GM21528 (cell line): ENCODE measurements around the gene PIP5KL1.

ENCODE experiments used
- ATAC-seq: cut with Tn5 transposase; IDR thresholded peaks from one replicate; pipeline ENCODE4 v1.9.1; 2021; ENCODE audit warnings: mild to moderate bottlenecking, moderate library complexity; ENCODE audit not compliant: unreplicated experiment, low FRiP score

PIP5KL1 gene

DNA sequence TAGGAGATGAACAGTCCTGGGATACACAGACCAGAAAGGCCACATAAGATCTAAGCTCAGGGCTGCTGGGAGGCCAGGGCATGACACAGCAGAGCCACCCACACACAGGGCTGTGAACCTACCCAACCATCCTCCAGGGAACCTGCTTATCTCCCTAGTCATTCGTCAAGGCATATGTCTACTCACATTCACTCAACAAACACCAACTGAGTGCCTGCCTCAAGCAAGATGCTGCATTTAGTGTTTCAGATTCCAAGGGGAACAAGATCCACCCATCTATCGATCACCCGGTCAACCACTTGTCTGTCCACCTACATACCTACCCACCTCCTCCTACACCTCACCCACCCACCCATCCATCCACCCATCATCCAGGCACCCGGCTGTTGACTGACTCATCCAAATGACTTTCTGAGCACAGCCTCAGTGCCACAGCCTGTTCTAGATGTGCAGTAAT lies 5.2 kb upstream of the PIP5KL1 start:
- no peak for ATAC-seq

DNA sequence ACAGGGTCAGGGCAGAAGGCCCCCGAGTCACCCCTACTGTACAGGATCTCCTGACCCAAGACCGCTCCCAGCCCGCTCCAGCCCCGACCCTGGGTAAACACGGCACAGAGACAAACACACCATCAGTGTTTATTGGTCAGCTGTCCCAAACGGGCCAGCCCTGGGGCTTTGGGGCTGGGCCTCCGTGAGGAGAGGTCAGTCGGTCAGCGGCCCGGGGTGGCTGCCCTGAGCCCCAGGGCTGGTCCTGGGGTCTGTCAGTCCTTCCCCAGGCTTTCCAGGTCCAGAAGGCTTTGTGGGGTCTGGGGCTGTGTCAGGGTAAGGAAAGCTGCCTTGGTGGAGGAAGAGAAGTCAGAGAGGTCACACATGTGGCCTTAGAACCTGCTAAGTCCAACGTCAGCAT lies 4.4 kb upstream of the PIP5KL1 start:
- no peak for ATAC-seq

DNA sequence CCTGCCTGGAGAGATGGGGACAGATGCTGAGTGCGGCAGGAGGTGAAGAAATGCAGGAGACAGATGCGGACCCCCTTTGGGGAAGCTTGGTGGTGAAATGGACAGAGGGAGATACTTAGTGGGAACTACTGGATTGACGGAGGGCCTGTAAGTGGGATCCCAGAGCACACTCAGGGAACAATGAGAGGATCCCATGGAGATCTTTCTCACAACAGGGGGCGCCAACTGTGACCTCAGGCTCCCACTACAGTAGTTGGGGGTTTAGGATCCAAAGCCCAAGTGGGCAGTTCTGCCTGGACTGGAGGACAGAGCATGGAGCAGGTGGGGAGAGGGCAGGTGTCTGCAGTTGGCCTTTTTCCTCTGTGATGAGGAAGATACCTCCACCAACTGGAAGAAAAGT lies 3.7 kb upstream of the PIP5KL1 start:
- ATAC-seq = no peak

DNA sequence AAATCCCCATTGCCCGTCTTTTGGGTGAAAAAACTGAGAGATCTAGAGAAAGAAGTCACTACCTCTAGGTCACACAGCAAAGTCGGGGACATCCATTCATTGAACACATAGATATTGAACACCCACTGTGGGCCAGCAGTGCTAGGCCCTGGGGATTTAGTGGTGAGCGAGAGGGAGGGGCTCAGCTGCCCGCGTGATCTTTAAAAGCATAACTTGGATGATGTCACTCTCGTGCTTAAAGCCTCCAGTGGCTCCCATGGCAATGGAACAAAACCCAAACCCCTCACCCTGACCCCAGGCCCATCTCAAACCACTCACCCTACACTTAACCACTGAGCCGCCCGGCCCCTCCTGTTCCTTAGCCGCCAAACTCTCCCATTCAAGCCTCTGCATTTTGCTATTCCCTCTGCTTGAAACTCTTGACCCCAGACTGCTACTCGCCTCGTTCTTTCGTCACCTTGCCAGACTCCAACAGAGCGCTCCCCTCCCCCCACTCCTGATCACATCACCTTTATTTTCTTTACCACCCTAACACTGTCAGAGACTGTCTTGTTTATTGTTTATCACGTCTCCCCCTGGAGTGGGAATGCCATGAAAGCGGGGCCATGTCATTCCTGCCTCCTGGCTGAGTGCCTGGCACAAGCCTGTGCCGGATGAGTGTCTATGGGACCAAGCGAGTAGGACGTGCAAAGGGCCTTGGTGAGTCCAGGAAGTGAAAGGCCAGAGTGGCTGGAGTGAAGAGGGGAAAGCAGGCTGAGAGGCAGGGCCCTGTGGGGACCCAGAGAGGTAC lies 710 bp upstream of the PIP5KL1 start:
- peak; percentile 28 for ATAC-seq

DNA sequence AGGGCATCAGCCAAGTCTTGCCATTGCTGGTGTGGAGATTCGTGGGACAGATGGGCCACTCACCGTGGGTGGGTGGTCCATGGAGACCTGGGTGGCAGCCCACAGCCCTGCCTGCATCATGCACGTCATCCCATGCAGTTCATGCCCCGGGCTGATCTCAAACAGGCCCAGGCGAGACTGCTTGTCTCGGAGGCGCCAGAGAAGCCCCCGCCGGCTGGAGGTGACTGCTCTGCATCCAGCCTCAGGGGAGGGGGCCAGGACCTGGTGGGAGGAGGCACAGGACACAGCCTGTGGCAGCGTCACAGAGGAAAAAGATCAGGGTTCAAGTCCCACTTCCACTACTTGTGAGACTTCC lies 975 bp downstream of the PIP5KL1 start:
- no peak for ATAC-seq

DNA sequence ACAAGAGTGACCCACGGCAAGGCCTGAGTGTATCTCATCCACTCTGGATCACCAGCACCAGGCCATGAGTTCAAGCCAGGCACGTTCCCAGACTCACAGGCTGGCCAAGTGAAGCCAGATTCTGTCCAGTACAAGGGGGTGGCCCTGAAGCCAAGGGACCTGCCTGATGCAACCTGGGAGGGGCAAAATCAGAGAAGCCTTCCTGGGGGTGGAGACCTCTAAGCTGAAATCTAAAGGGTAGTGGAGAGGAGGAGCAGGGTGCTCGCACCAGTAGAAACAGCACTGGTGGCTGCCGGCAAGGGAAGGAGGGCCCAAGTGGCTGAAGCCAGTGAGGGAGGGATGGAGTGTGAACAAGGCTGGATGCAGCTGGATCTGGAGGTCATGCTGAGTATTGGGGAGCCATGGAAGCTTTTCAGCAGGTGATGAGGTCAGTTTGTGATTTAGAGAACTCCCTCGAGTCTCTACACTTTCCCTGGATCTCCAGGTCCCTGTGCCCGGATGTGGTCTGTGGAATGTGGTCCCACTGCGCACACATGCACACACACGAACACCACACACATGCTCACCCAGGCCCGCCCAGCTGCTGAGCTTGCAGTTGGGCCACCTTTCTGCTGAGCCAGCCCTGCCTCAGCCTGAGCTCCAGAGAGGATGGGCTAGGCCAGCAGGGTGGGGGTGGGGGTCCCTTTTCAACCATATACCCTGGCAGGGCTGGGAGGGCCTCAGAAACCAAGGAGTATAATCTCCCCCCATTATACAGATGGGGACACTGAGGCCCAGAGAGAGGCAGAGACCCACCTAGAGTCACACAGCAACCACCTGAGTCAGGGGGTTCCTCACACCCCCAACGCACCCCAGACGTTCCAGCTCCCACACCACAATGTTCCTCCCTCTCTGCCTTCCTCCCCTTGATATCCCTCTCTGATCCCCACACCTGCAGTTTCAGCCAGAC lies 1.6 kb downstream of the PIP5KL1 start:
- ATAC-seq = no peak

DNA sequence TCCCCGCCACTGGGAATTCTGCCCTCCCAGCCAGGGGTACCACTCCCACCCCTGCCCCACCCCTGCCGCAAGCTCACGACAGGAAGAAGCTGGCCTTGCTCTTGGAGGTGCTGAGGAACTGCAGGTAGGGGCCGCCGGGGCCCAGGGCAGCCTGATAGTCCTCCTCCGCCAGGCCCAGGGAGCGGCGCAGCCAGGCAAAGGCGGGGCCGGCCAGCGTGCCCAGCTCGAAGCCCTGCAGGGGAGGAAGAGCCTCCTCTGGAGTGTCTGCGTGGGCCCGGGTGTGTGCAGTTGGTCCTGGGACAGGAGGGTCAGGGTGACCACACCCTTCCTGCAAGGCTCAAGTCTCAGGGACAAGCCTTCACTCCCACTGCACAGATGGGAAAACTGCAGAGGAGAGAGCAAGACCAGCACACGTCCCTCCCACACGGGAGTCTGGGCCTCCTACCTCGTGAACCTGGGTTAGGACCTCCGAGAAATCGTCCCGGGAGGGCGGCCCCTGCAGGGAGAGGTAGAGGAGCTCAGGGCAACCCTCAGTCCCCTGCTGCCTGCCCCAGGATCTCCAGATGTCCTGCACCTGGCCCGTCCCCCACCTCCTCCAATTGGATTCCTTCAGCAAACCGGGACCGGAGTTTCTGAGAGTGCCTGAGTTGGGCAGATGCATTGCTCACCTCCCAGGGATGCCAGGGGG lies 2.4 kb downstream of the PIP5KL1 start:
- no peak for ATAC-seq

DNA sequence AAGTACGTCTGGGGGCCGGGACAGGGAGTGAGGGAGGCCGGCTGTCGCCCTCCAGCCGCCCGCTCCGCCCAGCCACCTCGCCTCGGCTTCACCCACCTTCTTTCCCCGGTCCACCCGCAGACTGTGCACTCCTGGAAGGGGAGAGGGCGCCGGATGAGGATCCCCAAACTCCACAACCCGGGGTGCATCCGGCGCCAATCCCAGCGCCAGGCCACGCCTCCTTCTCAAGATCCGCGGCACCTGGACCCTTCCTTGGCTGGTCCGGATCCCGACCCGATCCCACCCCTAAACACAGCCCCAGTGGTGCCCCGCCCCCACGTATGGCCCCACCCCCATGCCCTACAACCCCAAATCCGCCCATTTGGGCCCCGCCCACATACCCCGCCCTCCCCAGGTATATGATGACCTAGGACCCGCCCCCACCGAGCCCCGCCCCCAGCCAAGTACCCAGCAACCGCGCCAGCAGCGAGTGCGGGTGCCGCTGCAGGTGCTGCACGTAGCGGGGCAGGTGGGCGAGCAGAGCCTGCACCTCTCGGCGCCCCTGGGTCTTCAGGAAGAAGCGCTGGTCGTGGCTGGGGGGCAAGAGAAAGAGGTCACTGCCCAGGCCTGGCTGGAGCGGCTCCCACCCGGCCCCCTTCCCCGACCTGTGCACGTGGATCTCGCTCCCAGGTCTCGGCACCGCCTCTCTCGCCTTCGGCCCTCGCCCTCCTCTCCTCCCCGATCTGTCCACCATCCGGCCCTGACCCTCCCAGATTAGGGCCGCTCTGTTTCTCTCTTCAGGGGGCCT lies 3.2 kb downstream of the PIP5KL1 start:
- no peak for ATAC-seq

DNA sequence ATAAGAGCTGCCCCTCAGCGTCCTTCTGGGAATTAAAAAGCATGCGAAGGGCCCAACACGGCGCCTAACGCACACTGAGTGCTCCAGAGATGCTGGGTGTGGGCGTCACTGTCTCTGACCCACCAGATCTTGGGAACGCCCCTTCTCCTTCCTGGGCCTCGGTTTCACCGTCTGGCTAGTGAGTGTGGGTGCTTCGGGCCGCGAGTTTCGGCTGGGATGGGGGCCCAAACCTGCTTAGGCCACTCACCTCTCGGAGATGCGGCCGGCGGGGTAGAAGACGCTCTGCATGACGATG lies 3.7 kb downstream of the PIP5KL1 start:
- ATAC-seq = no peak

DNA sequence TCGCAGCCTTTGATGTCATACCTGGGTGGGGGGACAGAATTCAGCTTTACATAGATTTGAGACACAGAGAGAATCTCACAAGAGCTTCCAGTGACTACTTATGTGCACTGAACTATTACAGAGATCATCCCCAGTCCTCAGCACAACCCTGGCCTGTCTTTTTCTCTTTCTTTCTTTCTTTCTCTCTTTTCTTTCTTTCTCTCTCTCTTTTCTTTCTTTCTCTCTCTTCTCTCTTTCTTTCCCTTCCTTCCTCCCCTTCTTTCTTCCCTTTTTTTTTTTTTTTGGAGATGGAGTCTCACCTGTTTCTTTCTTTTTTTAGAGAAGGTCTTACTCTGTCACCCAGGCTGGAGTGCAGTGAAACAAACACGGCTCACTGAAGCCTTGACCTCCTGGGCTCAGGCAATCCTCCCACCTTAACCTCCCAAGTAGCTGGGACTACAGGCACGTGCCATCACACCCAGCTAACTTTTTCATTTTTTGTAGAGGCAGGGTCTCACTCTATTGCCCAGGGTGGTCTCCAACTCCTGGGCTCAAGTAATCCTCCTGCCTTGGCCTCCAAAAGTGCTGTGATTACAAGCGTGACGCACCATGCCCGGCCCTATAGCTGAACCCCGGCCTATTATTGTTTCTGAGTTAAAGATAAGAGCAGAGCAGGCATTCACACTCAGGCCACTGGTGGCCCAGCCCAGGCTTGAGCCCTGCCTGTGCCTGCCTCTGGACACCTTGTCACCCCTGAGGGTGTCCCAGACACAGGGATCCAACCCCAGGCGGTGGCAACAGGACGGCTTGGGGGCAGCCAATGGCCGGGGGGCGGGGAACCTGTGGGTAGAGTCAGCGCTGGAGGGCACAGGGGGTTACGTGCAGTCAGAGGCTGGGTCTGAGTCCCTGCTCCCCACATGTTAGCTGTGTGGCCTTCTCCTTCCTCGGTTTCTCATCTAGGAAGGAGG lies 4.3 kb downstream of the PIP5KL1 start:
- no peak for ATAC-seq

DNA sequence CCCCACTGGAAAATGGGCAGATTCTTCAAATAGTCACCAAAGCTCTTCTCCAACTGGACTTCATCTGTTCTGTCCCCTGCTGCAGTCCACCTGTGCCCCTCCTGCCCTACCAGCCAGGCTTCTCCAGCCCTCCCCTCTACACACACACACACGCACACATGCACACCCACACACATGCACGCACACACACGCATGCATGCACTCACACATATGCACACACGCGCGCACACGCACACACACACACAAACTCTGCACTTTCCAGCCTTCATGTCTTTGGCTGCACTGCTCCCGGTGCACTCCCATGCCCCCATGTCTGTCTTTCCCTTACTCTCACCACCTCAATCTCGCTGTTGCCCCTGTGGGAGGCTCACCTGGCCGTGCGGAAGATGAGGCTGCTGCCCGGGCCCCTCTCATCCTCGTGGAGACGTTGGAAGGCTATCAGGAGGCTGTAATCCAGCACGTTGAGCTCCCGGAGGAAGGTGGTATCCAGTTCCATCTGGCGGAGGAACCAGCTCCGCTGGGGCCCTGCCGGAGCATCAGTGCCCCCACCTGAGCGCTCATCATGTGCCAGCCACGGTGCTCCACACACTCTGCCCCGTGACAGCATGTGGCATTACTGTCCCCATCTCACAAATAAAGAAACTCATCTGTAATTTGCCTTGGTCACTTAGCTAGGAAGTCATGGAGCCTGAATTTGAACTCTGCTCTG lies 5.7 kb downstream of the PIP5KL1 start:
- ATAC-seq = no peak

DNA sequence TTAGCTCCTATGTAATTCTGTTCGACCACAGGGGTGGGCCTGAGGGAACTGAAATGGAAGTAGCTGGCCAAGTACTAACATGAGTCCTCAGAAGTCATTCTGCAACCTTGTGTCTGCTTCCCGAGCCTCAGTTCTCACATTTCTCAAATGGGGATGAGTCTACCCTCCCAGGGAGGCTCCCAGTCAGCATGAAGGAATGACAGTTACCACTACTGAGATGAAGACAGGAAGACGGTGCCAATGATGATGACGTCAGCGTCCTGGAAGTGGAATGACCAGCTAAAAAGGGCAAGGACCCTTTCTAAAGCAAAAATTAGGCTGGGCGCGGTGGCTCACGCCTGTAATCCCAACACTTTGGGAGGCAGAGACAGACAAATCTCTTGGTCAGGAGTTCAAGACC lies 6.8 kb downstream of the PIP5KL1 start:
- ATAC-seq = no peak

DNA sequence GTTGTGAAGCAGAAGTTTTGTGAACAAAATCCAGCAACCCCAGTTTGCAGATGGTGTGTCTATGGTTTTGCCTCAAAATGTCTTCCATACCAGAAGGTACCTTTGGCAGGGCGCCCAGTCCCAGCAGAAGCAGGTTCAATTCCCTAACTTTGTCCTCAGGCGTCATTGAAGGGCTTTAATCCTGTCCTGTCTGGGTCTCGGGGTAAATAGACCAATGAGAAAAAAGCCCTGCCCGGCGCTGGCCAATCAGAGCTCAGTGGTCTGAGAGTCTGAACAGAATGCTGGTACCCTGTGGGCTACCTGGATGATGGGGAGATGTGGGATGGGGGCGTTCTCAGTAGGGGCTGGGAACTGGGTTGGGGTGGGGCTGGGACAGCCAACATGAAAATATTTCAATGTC lies 7.5 kb downstream of the PIP5KL1 start:
- ATAC-seq = no peak

DNA sequence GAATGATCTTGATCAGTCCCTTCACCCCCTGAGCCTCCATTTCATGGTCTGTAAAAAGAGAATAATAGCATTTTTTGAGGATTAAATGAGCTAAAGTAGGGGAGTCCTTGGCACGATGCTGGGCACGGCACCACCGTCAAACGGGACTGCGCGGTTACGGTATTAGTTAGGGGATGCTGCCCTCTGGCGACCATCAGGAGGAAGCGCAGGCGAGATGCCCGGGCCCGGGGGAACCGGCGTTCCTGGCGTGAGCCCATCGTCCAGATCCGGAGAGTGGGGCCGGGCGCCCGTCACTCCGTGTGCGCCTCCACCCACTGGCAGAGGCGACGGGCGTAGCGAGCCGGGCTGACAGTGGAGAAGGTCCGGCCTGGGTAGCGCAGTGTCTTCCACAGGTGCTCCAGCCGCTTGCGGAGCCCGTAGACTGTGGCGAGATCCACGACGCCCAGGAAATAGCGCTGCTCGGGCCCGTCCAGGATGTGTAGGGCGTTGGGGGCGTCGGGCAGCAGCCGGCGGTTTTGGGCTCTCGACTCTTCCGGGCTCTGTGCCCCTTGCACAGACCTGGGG lies 8.9 kb downstream of the PIP5KL1 start:
- no peak for ATAC-seq

DNA sequence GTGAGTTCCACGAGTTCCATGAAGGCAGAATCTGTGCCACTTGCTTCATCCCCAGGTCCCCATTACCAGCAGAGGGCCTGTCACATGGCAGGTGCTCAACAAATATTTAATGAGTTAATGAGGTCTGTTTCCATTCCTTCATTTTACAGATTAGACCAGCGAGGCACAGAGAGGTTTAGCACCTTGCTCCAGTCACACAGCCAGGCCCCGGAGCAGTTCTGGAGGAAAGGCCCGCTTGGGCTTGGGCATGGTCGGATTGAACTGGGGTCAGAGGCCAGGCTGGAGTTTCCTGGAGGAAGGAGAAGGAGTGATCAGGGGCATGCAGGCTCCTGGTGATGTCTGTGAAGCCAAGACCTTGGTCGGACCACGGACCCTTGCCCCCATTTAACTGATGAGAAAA lies 9.8 kb downstream of the PIP5KL1 start:
- ATAC-seq = no peak

DNA sequence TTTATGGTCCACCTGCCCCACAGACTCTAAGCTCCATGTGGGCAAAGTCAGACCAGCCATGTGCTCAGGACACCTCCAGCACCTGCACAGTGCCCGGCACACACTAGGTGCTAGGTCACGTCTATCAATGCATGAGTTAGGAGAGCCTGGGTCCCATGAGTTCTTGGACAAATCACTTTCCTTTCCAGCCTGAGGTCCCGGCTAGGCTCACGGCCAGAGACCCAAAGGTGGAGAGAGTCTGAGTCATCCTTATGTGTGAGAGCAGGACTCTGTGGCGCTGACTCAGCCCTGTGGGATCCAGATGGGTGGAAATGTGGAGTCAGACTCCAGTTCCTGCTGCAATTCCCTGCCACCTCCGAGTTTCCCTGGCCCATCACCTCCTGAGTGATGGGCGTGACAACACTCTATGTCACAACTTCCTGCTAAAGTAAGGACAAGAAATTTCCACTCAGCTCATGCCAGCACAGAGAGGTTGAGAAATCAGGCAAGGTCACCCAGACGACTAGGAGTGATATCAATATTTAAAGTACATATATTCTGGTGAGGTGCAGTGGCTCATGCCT lies 11.2 kb downstream of the PIP5KL1 start:
- no peak for ATAC-seq

DNA sequence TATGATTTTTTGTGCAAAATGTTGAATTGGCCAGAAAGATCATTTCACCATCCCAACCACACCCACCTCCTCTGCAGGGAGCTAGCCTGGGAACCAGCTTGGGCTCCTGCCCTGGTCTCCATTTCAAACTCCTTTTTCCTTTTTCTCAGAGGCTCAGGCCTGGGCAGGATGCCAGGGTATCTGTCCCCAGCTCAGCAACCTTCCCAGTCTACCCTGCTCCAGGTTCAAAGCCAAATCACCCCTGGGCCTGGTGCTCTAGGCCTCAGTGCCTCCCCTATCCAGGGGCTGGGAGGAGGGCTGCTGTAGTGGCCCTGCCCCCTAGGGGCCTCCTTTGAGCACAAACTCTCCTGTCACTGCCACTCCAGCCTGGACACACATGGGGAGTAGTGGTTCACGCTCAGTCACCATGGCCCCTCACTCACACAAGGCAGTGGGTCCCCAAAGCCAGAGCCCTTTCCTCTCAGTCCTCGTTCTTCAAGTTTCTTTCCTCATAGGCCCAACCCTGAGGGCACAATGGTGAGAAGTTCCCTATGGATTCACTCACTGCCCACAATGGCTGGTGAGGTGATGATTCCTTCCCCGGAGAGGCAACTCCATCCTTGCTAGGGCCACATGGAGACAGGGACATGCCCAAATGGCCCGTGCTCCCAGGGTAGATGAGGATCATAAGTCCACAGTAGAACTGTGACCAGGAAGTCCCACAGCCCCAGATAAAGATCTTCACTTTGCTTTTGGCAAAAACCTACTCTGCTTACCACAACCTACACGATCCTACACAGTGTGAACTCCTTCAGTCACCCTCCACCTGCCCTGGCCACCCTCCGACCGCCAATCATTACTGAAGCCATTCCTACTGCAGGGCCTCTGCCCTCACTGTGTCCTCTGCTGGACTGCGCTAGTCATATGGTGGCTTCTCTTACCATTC lies 12.1 kb downstream of the PIP5KL1 start:
- no peak for ATAC-seq
